Astrocyte (in vitro differentiated cells and primary cell): ENCODE measurements around the gene STAP2.

ENCODE experiments used
- EZH2 ChIP-seq: IDR thresholded peaks from 2 replicates; pipeline ENCODE4 v1.6.1; 2012; ENCODE audit warnings: mild to moderate bottlenecking, low read length, inconsistent platforms; ENCODE audit not compliant: insufficient read depth
- TF ChIP-seq, protein P1 (sequence below): IDR thresholded peaks from 2 replicates; pipeline ENCODE4 v1.5.1; 2011; ENCODE audit warnings: low read depth, mild to moderate bottlenecking, inconsistent platforms, low read length, moderate library complexity; ENCODE audit not compliant: insufficient read depth

DNA sequence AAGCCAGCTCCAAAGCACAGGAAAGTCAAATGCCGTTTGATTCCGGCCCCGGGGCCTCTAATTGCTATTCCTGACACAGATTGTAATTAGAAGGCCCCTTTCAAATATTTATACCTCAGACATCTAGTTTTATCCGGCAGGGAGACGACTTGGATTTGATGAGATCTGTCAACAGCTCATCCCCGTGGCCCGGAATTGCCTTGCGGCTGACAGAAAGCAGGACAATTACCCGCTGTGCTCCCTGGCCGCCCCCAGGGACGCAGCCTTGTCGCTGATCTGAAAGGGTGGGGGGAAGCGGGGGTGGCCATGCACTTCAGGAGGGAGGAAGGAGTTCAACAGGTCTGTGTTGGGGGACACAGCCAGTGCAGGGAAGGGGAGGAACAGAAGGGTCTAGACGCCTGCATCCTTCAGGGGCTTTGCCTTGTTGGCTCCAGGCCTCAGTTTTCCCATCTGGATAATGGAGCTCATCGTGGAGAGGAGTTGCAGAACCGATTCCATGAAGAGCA lies 61.4 kb downstream of the STAP2 start:
- TF ChIP-seq, protein P1, sequence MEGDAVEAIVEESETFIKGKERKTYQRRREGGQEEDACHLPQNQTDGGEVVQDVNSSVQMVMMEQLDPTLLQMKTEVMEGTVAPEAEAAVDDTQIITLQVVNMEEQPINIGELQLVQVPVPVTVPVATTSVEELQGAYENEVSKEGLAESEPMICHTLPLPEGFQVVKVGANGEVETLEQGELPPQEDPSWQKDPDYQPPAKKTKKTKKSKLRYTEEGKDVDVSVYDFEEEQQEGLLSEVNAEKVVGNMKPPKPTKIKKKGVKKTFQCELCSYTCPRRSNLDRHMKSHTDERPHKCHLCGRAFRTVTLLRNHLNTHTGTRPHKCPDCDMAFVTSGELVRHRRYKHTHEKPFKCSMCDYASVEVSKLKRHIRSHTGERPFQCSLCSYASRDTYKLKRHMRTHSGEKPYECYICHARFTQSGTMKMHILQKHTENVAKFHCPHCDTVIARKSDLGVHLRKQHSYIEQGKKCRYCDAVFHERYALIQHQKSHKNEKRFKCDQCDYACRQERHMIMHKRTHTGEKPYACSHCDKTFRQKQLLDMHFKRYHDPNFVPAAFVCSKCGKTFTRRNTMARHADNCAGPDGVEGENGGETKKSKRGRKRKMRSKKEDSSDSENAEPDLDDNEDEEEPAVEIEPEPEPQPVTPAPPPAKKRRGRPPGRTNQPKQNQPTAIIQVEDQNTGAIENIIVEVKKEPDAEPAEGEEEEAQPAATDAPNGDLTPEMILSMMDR = no peak
- TF ChIP-seq EZH2 = no peak
